ENCODE measurements around the gene MVP. TPM values are rescaled to one million over a fixed set of nuclear protein-coding genes. Genes with fewer than 3 reads are reported as not detected.
"Not testable (repeated sequence)": the region's sequence is repeated elsewhere in the genome, so short reads cannot be mapped to it uniquely, and the experiment has no call there.

The MVP gene
- total RNA-seq: 100 to 1,000 TPM; 113 to 247 (median 177) TPM

- TF ChIP-seq POLR2A (IDR thresholded peaks at IDR 0.05) (peak in 1 of 2 donors; percentile 32), EP300 (IDR thresholded peaks at IDR 0.05) (peak in 1 of 2 donors; percentile 77)
- TF ChIP-seq, protein P1, sequence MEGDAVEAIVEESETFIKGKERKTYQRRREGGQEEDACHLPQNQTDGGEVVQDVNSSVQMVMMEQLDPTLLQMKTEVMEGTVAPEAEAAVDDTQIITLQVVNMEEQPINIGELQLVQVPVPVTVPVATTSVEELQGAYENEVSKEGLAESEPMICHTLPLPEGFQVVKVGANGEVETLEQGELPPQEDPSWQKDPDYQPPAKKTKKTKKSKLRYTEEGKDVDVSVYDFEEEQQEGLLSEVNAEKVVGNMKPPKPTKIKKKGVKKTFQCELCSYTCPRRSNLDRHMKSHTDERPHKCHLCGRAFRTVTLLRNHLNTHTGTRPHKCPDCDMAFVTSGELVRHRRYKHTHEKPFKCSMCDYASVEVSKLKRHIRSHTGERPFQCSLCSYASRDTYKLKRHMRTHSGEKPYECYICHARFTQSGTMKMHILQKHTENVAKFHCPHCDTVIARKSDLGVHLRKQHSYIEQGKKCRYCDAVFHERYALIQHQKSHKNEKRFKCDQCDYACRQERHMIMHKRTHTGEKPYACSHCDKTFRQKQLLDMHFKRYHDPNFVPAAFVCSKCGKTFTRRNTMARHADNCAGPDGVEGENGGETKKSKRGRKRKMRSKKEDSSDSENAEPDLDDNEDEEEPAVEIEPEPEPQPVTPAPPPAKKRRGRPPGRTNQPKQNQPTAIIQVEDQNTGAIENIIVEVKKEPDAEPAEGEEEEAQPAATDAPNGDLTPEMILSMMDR (IDR thresholded peaks at IDR 0.05): no peak
Observed at GRCh38 chr16:29820271-29820701, at the start of gene MVP. Gene MVP (plus strand): TSS chr16:29820462. CDS start chr16:29830550, 10,088 bp downstream.

GRCh38 chr16:29772330-29772729 lies 47.9 kb upstream of the MVP start:
- H3K27me3 ChIP-seq; H3K9me3 ChIP-seq; H3K36me3 ChIP-seq; H3K4me3 ChIP-seq; H3K4me1 ChIP-seq; DNase-seq (ENCODE audit: low spot score in 2 of 2); H3K27ac ChIP-seq: not testable (repeated sequence)
- 83 to 86% methylated on average over 7 of the region's 7 CpGs for WGBS, 2 donors

More at GRCh38 chr16:29820271-29820701, at the start of gene MVP:
- Histone ChIP-seq H3K4me1 (peaks cover 0 to 76% (median 59%) of the 10 kb centered on the region in 4 donors), H3K36me3 (peaks cover 0 to 23% (median 0%) of the 10 kb centered on the region in 3 donors), H3K9me3 (no peaks in the 10 kb centered on the region), H3K4me3 (peak within 1 kb of the TSS; percentile 41 to 89 (median 54)), H3K27ac (peak within 1 kb of the TSS; percentile 55 to 91 (median 86)), H3K27me3 (no peaks in the 10 kb centered on the region)
- WGBS, 2 donors: 0% methylated on average over 2 to 4 of the region's 4 CpGs
- DNase-seq (ENCODE audit: low spot score in 2 of 2): peak; percentile 55 to 62

DNA sequence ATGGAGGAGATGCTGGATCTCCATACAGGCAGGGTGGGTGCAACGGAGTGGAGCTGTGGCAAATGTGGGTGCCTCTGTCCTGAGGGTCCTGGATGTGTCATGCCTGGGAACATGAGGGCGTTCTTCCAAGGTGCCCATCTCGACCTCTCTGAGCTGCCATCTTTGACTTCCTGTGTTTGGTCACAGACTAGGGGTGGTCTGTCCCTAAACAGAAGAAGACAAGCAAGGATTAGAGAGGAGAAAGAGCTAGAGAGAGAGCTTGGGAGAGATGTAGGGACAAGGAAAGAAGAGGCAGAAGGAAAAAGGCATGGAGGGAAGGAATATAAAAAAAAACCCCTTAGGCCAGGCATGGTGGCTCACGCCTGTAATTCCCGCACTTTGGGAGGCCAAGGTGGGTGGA lies 45.5 kb upstream of the MVP start:
- WGBS, 2 donors: 85 to 89% methylated on average over 5 of the region's 5 CpGs
- Histone ChIP-seq H3K4me1 (no peaks in the 10 kb centered on the region), H3K27me3 (peaks cover 0 to 2% of the 10 kb centered on the region in 2 donors), H3K36me3 (no peaks in the 10 kb centered on the region), H3K9me3 (no peaks in the 10 kb centered on the region), H3K4me3 (no peak overlapping the region), H3K27ac (no peak overlapping the region)
- no peak for TF ChIP-seq EP300 (IDR thresholded peaks at IDR 0.05)
- no peak for TF ChIP-seq POLR2A (IDR thresholded peaks at IDR 0.05)
- TF ChIP-seq, protein P1 (IDR thresholded peaks at IDR 0.05): no peak
- no peak for DNase-seq (ENCODE audit: low spot score in 2 of 2)

DNA sequence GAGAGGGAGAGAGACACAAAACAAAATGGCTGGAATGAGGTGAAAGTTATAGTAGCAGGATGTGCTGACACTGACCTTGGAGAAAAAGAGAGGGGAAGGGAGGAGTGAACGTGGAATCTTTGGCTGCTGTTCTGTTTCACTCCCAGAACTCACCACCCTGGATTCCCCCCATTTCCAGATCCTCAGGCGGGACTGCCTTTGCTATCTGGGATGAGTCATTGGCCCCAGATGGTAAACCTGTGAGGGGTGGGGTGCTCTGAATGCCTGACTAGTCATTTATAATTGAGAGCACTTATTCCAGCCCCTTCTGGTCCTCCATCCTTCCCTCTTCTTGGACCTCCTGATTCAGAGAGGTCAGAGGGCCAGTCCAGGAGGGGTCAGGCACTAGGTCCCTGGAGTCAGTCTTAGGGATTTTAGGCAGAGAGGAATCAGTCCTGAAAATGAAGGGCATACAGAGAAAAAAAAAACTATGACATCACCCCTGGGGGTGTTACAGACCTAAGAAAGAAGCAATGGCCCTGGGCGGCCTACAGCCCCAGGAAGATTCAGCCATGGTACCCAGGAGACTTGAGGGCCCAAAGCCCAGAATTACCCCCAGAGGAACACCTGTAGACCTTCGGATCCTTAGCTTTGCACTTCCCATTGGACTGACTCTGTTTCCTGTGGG lies 44.4 kb upstream of the MVP start:
- Histone ChIP-seq H3K27ac (no peak overlapping the region), H3K4me1 (no peaks in the 10 kb centered on the region), H3K36me3 (no peaks in the 10 kb centered on the region), H3K27me3 (peaks cover 0 to 7% of the 10 kb centered on the region in 2 donors), H3K9me3 (no peaks in the 10 kb centered on the region), H3K4me3 (no peak overlapping the region)
- no peak for DNase-seq (ENCODE audit: low spot score in 2 of 2)
- TF ChIP-seq POLR2A (IDR thresholded peaks at IDR 0.05): no peak
- TF ChIP-seq EP300 (IDR thresholded peaks at IDR 0.05): no peak
- TF ChIP-seq, protein P1 (IDR thresholded peaks at IDR 0.05): no peak
- 68 to 72% methylated on average over 4 of the region's 4 CpGs for WGBS, 2 donors

DNA sequence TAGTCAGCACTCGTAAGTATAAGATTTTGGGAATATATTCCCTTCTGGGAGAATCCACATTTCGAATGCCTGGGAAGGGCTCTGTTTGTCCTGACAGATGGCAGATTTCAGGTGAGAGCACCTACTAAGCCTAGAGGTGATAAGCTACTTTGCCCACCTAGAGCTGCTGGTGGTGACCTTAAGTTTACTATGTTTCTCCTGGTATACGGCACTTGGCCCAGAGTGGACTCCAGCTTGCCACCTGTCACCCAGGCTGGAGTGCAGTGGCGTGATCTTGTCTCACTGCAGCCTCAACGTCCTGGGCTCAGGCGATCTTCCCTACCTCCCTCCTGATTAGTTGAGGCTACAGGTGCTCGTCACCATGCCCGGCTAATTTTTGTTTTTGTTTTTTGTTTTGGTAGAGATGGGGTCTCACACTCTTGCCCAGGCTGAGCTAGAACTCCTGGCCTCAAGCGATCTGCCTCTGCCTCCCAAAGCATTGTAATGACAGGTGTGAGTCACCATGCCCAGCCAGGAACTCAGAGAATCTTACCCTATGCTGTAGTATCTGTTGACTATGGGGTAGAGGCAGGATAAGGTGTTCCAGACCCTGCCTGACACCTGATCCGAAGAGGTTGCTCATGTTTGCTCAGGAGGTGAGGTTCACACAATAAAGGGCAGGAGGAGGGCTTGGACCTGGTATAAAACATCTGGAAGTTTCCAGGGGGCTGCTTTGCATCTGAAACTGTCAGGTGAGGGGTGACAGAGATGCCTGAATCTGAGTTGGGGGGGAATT lies 42.5 kb upstream of the MVP start, which contains the start of gene ZG16:
Gene ZG16, plus strand, starts transcription at position 681 of the 775 bp plus-strand sequence. CDS start 1,011 bp downstream, outside the sequence.
- 79 to 84% methylated on average over 9 of the region's 10 CpGs for WGBS, 2 donors
- TF ChIP-seq, protein P1 (IDR thresholded peaks at IDR 0.05): no peak
- TF ChIP-seq POLR2A (IDR thresholded peaks at IDR 0.05): no peak
- TF ChIP-seq EP300 (IDR thresholded peaks at IDR 0.05): no peak
- Histone ChIP-seq H3K27ac (no peak within 1 kb of the TSS), H3K4me3 (no peak within 1 kb of the TSS), H3K36me3 (no peaks in the 10 kb centered on the region), H3K9me3 (no peaks in the 10 kb centered on the region), H3K4me1 (no peaks in the 10 kb centered on the region), H3K27me3 (peaks cover 0 to 7% of the 10 kb centered on the region in 2 donors)
- no peak for DNase-seq (ENCODE audit: low spot score in 2 of 2)

All from tibial nerve (tissue), 4 donors.